ENCODE results near the gene CKB.

Gene CKB

DNA sequence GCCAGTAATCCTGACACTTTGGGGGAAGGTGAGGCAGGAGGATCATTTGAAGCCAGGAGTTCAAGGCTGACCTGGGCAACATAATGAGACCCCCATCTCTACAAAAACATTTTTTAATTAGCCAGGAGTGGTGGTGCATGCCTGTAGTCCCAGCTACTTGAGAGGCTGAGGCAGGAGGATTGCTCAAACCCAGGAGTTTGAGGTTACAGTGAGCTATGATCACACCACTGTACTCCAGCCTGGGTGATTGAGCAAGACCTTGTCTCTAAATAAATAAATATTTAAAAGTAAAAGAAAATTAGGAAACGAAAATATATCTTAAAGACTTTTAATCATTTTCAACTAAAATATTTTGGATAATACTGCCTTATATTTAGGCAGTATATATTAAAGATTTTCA is 25.9 kb downstream of the CKB start:
- no peak for TF ChIP-seq EZH2phosphoT487 (conservative IDR thresholded peaks at IDR 0.05; ENCODE audit: low read length)
- TF ChIP-seq, protein P1, sequence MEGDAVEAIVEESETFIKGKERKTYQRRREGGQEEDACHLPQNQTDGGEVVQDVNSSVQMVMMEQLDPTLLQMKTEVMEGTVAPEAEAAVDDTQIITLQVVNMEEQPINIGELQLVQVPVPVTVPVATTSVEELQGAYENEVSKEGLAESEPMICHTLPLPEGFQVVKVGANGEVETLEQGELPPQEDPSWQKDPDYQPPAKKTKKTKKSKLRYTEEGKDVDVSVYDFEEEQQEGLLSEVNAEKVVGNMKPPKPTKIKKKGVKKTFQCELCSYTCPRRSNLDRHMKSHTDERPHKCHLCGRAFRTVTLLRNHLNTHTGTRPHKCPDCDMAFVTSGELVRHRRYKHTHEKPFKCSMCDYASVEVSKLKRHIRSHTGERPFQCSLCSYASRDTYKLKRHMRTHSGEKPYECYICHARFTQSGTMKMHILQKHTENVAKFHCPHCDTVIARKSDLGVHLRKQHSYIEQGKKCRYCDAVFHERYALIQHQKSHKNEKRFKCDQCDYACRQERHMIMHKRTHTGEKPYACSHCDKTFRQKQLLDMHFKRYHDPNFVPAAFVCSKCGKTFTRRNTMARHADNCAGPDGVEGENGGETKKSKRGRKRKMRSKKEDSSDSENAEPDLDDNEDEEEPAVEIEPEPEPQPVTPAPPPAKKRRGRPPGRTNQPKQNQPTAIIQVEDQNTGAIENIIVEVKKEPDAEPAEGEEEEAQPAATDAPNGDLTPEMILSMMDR (IDR thresholded peaks at IDR 0.05; ENCODE audit: insufficient read depth, low read length, poor library complexity, severe bottlenecking): no peak
- Histone ChIP-seq H3K27me3 (ENCODE audit: low read length) (no peaks in the 10 kb centered on the region), H3K9me2 (replicated peaks; ENCODE audit: insufficient read depth, low read length) (no peaks in the 10 kb centered on the region), H3K4me2 (ENCODE audit: low read depth, low read length, poor library complexity, severe bottlenecking) (no peak overlapping the region), H3K36me3 (ENCODE audit: low read length) (peaks cover 11% of the 10 kb centered on the region; the same call in 1 of the 2 replicates), H3K4me3 (ENCODE audit: insufficient read depth, low read length, poor library complexity, severe bottlenecking) (no peak overlapping the region), H2AFZ (ENCODE audit: low read depth, low read length, severe bottlenecking) (no peak overlapping the region), H3K9me3 (ENCODE audit: insufficient read depth, low read length) (no peaks in the 10 kb centered on the region), H4K20me1 (ENCODE audit: low read depth, low read length) (no peaks in the 10 kb centered on the region), H3F3A (ENCODE audit: insufficient read depth) (0 out of 2 replicates have a peak, but pooled peaks cover 6% of the 10 kb centered on the region), H3K9ac (ENCODE audit: low read length) (no peak overlapping the region), H3K79me2 (ENCODE audit: insufficient read depth, low read length) (no peaks in the 10 kb centered on the region), H3K27ac (ENCODE audit: low read depth, low read length) (no peak overlapping the region)

DNA sequence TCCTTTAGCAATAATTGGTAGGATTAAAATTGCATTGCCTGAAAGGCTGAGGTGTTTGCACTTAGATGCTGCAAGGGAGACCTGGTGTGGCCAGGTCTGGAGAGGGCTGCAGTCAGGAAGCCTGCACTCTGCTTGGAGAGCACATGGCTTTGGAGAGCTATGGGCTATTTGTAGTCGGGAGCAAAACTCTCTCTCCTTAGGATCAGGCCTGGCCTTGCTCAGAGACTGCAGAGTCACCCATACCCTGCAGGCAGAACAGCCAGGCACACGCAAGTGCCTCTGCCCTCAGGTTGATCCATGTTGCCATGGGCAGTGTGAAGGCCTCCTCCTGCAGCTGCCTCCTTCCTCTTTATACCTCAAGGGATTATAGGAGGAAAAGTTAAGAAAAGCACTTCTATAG is 26.8 kb downstream of the CKB start:
- no peak overlapping the region for H3K4me2 ChIP-seq (ENCODE audit: low read depth, low read length, poor library complexity, severe bottlenecking)
- H3K27ac ChIP-seq (ENCODE audit: low read depth, low read length): no peak overlapping the region
- peaks cover 11% of the 10 kb centered on the region; the same call in 1 of the 2 replicates for H3K36me3 ChIP-seq (ENCODE audit: low read length)
- no peak overlapping the region for H3K4me3 ChIP-seq (ENCODE audit: insufficient read depth, low read length, poor library complexity, severe bottlenecking)
- H3K79me2 ChIP-seq (ENCODE audit: insufficient read depth, low read length): no peaks in the 10 kb centered on the region
- H3F3A ChIP-seq (ENCODE audit: insufficient read depth): 0 out of 2 replicates have a peak, but pooled peaks cover 6% of the 10 kb centered on the region
- H3K9me2 ChIP-seq (replicated peaks; ENCODE audit: insufficient read depth, low read length): no peaks in the 10 kb centered on the region
- H3K9ac ChIP-seq (ENCODE audit: low read length): no peak overlapping the region
- no peak overlapping the region for H2AFZ ChIP-seq (ENCODE audit: low read depth, low read length, severe bottlenecking)
- H3K27me3 ChIP-seq (ENCODE audit: low read length): no peaks in the 10 kb centered on the region
- H4K20me1 ChIP-seq (ENCODE audit: low read depth, low read length): no peaks in the 10 kb centered on the region
- TF ChIP-seq, protein P1 (IDR thresholded peaks at IDR 0.05; ENCODE audit: insufficient read depth, low read length, poor library complexity, severe bottlenecking): no peak
- TF ChIP-seq EZH2phosphoT487 (conservative IDR thresholded peaks at IDR 0.05; ENCODE audit: low read length): no peak
- no peaks in the 10 kb centered on the region for H3K9me3 ChIP-seq (ENCODE audit: insufficient read depth, low read length)

DNA sequence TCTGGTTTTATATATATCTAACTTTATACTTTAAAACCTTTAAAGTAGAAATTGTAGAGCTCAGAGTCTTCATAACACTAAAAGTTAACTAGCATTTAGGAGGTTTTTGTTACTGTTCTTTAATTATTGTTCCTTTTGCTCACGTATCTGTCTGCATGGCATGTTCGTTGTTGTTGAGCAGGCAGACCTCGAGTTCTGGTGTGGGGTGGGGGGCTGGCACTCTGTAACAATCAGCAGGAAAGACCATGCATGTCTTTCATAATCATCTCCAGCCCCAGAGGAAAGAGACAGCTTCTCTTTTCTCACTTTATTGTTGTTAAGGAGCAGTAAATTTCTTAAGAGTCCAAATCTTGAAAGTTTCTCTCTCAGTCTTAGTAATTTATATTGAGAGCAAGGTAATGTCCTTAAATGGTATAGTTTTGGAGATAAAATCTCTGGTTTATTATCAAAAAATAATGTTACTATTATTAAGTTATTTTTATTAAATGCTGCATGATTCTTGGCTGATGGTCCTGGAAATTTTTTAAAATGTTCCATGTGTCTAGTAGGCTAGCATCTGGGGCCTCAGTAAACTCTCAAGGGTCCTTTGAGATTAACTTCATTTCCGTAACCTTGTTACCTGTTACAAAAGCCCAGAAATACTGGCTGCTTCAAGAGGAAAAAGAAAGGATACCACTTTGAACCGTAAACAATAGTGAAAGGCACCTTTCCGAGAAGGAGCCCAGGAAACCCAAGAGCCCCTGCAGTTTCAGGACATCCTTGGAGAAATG is 30.3 kb downstream of the CKB start:
- H3K27me3 ChIP-seq (ENCODE audit: low read length): no peaks in the 10 kb centered on the region
- no peak overlapping the region for H3K9ac ChIP-seq (ENCODE audit: low read length)
- H3K4me2 ChIP-seq (ENCODE audit: low read depth, low read length, poor library complexity, severe bottlenecking): no peak overlapping the region
- no peak for TF ChIP-seq EZH2phosphoT487 (conservative IDR thresholded peaks at IDR 0.05; ENCODE audit: low read length)
- TF ChIP-seq, protein P1 (IDR thresholded peaks at IDR 0.05; ENCODE audit: insufficient read depth, low read length, poor library complexity, severe bottlenecking): no peak
- H3K79me2 ChIP-seq (ENCODE audit: insufficient read depth, low read length): no peaks in the 10 kb centered on the region
- H3K9me2 ChIP-seq (replicated peaks; ENCODE audit: insufficient read depth, low read length): no peaks in the 10 kb centered on the region
- no peaks in the 10 kb centered on the region for H3F3A ChIP-seq (ENCODE audit: insufficient read depth)
- H4K20me1 ChIP-seq (ENCODE audit: low read depth, low read length): no peaks in the 10 kb centered on the region
- H3K4me3 ChIP-seq (ENCODE audit: insufficient read depth, low read length, poor library complexity, severe bottlenecking): no peak overlapping the region
- H3K36me3 ChIP-seq (ENCODE audit: low read length): peaks cover 8% of the 10 kb centered on the region; the same call in 1 of the 2 replicates
- H3K27ac ChIP-seq (ENCODE audit: low read depth, low read length): no peak overlapping the region
- no peaks in the 10 kb centered on the region for H3K9me3 ChIP-seq (ENCODE audit: insufficient read depth, low read length)
- H2AFZ ChIP-seq (ENCODE audit: low read depth, low read length, severe bottlenecking): no peak overlapping the region

Data from SU-DHL-6 (cell line).